ENCODE results near the gene ST6GAL2.

Gene ST6GAL2

DNA sequence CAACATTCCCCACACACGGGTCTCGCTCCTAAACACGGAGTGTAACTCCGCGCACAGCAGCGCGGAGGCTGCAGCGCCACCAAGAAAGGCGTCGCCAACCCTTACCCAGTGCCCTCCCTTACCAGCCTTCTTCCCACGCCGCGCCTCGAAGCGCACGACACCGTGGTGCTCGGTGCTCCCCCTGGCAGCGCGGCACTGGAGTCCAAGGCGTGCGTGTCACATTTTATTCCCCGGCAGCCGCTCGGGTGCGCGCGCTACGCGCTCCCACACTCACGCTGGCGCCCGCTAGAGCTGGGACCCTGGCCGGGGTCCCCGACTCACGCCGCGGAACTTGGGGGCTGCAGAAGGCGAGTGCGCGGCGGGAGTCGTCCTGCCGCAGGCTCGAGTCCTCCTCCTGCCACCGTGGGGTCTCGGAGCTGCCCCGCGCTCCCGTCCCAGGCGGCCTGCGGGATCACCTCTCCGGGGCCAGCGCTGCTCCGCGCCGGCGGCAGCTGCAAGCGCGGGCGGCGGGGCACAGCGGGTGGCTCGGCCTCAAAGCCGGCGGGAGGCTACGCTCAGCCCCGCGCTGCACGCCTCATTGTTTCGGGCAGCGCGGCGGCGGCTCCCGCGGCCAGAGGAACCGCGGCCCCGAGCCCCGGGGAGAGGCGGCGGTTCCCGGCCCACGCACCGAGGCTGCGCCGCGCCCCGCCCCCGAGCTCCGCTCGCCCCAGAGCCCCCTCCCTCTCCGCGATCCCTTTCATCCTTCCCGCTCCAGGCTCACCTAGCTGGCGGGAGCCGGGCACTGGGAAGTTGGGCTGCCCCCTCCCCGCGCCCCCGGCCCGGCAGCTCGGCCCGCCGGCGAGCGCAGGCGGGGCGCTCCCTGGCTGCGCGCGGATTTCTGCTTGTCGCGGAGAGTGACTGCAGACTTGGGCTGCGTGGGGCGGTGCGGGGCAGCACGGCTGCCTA lies at the start of gene ST6GAL2:
TSS of gene ST6GAL2 (minus strand) at position 197 of the 945 bp plus-strand sequence. CDS start 42,190 bp downstream, outside the sequence.
- no peak for DNase-seq

DNA sequence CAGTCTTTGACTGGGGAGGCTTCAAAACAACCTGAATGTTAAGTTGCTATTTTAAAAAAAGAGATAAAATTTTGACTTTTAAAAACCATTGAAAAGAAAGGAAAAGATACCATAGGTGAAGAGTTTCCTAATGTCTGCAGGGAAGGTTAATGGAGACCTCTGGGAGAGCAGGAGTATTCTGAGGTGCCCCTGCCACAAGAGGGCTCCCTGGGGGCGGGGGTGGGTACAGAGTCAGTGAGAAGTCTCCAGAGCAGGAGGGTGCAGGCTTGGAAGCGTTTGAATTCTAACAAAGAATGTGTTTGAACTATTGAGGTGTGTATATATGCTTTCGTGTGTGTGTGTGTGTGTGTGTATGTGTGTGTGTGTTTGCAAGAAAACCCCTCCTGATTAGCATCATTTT lies 46.7 kb upstream of the ST6GAL2 start:
- no peak for DNase-seq

- DNase-seq: no peak
These were observed 45.9 kb upstream of the ST6GAL2 start for GRCh38 chr2:106931717-106932335.

DNA sequence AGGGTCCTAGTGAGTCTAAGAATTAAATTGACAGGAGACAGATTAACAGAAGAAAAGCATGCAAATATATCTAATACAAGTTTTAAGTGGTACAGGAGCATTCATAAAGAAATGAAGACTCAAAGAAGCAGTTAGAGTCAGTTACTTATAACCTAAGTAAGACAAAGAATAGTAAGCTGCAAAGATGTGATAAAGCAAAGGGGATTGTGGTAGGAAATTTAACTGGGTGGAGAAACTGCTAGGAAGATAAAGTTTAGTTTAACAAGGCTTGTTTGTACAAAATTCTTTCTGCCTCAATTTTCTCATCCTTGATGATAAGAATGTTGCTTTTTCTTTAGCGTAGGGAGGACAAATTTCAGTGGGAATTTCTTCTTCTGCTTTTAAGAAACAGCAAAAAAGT lies 35.5 kb upstream of the ST6GAL2 start:
- DNase-seq: no peak

- no peak for DNase-seq
These were observed 33.0 kb upstream of the ST6GAL2 start for GRCh38 chr2:106919012-106919411.

GRCh38 chr2:106904242-106904641 lies 18.3 kb upstream of the ST6GAL2 start:
- DNase-seq: no peak

DNA sequence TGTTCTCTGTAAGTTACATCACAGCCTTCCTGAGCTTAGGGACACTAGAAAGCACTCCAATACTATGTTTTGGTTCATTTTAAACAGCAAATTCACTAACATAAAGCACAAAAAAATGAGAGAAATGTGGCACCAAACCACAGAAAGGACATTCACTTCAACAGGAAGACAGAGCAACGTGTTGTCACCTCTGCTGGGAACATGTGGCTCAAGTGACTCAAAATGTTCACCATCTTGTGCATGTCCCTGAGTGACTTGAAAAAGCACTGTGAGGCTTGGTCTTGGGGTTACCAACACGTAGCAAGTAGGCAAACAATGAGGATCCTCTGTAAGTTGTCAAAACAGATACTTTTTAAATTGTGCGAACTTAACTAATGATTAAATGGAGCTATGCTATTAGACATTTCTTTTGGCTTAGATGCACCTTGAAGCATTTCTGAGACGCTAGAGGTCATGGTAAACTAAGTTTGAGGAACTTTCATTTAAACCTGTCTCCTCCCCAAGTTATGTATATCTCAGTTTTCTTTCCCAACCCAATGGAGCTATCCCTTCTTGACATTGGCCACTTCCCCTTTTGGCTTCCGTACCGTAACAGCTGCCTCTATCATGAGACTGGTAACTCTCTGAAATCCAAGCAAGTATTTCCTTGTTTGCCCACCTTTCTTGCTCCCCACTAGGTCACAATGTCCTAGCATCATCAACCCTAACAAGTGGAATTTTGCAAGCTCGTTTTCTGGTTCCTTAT lies 14.0 kb upstream of the ST6GAL2 start:
- DNase-seq: no peak

DNA sequence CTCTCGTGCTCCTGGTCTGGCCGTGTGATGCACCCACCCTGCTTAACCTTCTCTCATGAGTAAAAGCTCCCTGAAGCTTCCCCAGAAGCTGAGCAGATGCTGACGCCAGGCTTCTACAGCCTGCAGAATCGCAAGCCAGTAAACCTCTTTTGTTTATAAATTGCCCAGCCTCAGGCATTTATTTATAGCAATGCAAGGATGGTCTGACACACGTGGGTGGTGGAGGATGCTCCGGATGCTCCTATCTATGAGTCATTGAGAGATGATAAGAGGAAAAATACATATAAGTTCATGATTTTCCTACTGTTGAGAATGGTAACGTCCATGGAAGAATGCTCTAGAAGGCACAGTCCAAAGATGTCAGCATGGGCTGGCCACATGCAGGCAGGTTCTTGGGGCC lies 8.6 kb upstream of the ST6GAL2 start:
- DNase-seq: no peak

DNA sequence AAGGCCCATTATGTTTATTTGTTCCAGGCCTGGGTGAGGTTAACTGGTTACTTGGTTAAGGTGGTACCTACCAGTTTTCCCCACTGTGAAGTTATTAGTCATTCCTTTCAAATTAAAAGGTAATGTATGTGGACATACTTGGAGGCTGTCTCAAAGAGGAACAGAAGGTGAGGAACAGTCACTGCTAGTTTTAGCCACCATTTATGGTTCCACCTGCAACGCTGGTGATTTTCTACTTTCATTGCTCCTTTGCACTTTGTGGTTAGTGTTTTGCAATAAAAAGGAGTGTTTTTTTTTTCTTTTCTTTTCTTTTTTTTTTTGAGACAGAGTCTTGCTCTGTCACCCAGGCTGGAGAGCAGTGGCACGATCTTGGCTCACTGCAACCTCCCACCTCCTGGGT lies 6.1 kb upstream of the ST6GAL2 start:
- DNase-seq: no peak

DNA sequence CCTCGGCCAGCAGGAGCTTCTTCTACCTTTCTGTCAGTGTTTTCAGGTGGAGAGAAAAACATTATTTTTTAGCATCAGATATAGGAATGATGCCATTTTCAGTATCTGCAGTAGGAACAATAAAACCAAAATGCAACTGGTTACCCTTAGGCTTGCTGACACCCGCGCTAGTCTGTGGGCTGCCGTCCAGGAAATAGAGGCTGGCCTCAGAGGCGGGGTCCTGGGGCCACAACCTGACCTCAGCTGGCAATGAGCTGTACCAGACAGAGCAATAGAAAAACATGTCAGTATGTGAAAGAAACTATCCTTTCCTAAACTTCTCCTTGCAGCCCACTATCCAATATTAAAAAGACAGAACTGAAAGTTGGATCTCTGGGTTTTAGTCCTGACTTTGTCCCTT lies 4.6 kb upstream of the ST6GAL2 start:
- no peak for DNase-seq

DNA sequence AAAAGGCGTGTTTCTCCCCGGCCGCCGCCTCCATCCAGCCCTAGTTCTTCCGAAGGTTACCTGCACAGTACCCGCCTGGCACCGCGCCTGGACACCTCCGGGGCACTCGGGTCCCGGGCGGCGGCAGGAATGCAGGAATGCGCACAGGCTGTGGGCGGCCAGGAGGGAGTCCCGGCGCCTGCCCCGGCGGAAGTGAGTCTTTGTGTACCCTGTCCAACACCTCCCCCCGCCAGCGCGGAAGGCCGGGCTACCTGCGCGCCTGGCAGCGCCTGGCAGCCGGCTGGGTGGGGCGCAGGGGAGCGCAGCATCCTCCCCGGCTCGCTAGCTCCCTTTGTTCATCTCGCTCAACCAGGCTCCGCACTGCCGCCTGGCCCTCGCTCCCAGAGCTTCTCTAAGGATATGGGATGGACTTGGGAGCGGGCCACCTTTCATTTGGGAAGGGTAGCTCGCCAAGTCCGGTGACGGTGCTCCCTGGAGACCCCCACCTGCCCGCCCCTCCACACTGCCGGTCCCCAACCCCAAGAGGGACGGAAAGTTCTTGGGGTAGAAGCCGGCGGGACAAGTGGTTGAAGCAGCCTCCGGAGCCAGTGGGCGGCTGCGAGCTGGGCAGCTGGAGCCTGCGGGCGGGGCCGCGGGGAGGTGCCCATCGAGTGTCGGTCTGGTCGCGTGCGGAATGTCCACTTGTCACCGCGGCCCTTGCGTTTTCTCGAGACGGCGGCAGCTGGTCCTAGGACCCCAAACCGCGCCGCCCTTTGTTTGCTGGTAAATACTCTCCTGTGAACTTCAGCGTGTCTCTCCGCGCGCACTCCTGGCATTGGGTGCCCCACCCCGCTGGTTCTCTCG lies 1.2 kb upstream of the ST6GAL2 start:
- DNase-seq: no peak

DNA sequence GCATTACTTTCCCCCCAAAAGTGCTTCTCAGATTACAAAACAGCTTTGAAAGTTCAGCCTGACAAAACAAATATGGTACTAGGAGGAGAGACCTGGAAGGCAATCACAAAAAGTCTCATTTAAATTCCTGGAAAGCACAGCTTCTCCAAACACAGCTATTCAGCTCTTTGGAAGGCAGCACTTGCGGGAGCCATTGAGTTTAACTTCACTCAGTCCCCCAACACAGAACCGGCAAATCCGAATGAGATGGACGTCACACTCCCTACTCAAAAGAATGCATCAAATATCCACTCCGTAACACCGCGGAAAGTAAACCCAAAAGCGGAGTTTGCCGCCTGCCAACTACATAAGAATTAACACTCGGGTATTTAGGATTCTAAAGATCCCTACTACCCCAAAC lies 638 bp downstream of the ST6GAL2 start:
- no peak for DNase-seq

- DNase-seq: no peak
These were observed 3.3 kb downstream of the ST6GAL2 start for GRCh38 chr2:106882673-106883072.

GRCh38 chr2:106878206-106878605 lies 7.8 kb downstream of the ST6GAL2 start:
- DNase-seq: no peak

DNA sequence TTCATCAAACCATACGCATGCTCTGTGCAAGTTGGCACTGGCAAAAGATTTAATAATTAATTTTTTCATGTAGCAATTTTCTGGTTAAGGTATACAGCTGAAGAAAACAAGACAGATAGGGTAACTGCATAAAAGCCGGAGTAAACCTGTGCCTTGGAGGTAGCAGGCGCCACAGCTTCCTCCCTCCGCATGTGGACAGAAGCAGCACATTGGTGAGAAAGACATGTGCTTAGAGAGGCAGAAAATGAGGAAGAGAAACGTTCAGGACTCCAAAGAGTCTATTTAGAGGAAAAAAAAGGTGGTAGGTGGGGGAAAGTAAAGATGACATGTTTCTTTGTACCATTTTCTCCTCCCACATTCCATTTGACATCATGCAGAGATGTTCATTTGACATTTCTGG lies 9.3 kb downstream of the ST6GAL2 start:
- DNase-seq: no peak

- no peak for DNase-seq
These were observed 16.3 kb downstream of the ST6GAL2 start for GRCh38 chr2:106869512-106870275.

GRCh38 chr2:106868275-106868674 lies 17.7 kb downstream of the ST6GAL2 start:
- no peak for DNase-seq

DNA sequence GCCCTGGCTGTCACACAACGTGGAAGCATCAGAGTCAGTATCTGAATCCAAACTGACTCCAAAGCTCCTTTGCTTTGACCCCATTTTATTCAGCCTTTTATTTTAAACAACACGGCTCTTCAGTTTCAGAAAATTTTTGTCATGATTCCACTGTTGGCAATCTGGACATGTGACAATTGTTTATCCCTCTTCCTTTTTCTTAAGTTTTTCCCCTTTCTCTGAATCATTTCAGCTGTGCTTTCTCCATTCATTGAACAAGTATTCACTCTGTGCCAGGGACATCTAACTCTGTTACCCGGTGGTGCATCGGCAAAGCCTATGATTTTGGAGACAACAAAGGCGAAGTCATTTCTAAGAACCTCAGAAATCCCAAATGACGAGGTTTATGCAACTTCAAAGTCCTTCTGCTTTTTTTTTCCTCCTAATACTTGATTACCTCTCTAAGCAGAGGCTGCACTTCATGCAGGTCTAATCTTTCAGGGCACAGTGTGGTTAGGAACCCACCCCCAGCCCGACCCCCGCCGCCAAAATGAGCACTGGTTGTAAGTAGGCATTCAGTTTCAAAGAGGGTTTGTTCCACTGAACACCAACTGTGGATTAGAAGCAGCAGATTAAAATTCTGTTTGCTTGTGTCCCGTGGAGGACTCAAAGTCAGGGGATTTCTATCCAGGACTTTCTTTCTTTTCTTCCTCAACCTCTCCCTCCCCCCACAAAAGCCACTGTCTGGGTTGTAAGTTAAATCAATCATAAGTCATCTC lies 18.6 kb downstream of the ST6GAL2 start:
- DNase-seq: no peak

GRCh38 chr2:106866641-106867040 lies 19.3 kb downstream of the ST6GAL2 start:
- DNase-seq: no peak

DNA sequence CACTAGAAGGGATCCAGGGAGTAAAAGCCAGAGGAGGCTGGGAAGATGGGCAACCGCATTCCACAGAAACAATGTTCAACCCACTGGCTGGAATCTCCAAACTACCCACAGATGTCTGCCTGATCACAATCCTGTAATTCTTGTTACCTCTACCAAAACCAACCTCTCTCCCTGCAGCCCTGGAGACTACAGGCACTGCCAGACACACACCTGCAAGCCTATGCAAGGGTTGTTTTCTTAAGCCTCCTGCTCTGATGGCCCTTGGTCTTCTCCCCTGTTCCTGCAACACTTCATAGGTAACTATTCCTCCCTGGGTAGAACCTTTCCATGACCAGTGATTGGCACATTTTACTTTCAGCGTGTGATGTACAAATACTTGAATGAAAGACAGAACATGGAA lies 21.9 kb downstream of the ST6GAL2 start:
- no peak for DNase-seq

GRCh38 chr2:106863387-106863786 lies 22.6 kb downstream of the ST6GAL2 start:
- DNase-seq: no peak

Measured in activated CD4-positive, alpha-beta T cell treated with anti-CD3 and anti-CD28 coated beads, Interleukin-2, amount 50 U/mL, for 48 hours (primary cell).